MM.1S (cell line): Measurements from ENCODE around the gene NFKB1.

ENCODE experiments used
- DNase-seq: peaks from one replicate; pipeline ENCODE4 v3.0.0-alpha.2; 2015
- H2AFZ ChIP-seq: fragments of 300-600 bp; sonication (generic); 2 replicates; pipeline ENCODE4 v1.6.0; 2016; ENCODE audit warnings: antibody characterized with exemption, low read length
- H3F3A ChIP-seq: fragments of 300-600 bp; sonication (generic); 2 replicates; pipeline ENCODE4 v1.6.1; 2016; ENCODE audit warnings: mild to moderate bottlenecking, antibody characterized with exemption, low read length, moderate library complexity, mixed read lengths; ENCODE audit not compliant: insufficient read depth
- H3K27ac ChIP-seq: fragments of 300-600 bp; sonication (generic); 2 replicates; pipeline ENCODE4 v1.5.1; 2016; ENCODE audit warnings: mild to moderate bottlenecking, low read length
- H3K27me3 ChIP-seq: fragments of 300-600 bp; sonication (generic); replicated peaks from 2 replicates; pipeline ENCODE4 v1.6.0; 2016; ENCODE audit warnings: low read length; ENCODE audit not compliant: insufficient read depth
- H3K36me3 ChIP-seq: fragments of 300-600 bp; sonication (generic); replicated peaks from 2 replicates; pipeline ENCODE4 v1.6.1; 2016; ENCODE audit warnings: mild to moderate bottlenecking, low read length, mixed read lengths; ENCODE audit not compliant: insufficient read depth
- H3K4me1 ChIP-seq: fragments of 300-600 bp; sonication (generic); 2 replicates; pipeline ENCODE4 v1.6.1; 2016; ENCODE audit warnings: low read length, mixed read lengths
- H3K4me2 ChIP-seq: fragments of 300-600 bp; sonication (generic); 2 replicates; pipeline ENCODE4 v1.6.0; 2016; ENCODE audit warnings: low read depth, low read length
- H3K4me3 ChIP-seq: fragments of 300-600 bp; sonication (generic); 2 replicates; pipeline ENCODE4 v1.5.1; 2016; ENCODE audit warnings: low read length, mixed read lengths
- H3K79me2 ChIP-seq: fragments of 300-600 bp; sonication (generic); 2 replicates; pipeline ENCODE4 v1.6.1; 2016; ENCODE audit warnings: mixed run types, low read length, mixed read lengths
- H3K9ac ChIP-seq: fragments of 300-600 bp; sonication (generic); 2 replicates; pipeline ENCODE4 v1.6.1; 2016; ENCODE audit warnings: low read length, mixed read lengths
- H3K9me2 ChIP-seq: fragments of 300-600 bp; sonication (generic); replicated peaks from 2 replicates; pipeline ENCODE4 v1.6.1; 2016; ENCODE audit warnings: mild to moderate bottlenecking, low read length, mixed read lengths; ENCODE audit not compliant: insufficient read depth
- H3K9me3 ChIP-seq: fragments of 300-600 bp; sonication (generic); replicated peaks from 2 replicates; pipeline ENCODE4 v1.6.1; 2016; ENCODE audit warnings: mild to moderate bottlenecking, low read length, mixed read lengths; ENCODE audit not compliant: insufficient read depth
- H4K20me1 ChIP-seq: fragments of 300-600 bp; sonication (generic); 2 replicates; pipeline ENCODE4 v1.6.1; 2016; ENCODE audit warnings: mild to moderate bottlenecking, low read length, moderate library complexity, mixed read lengths; ENCODE audit not compliant: insufficient read depth
- EZH2 ChIP-seq: fragments of 300-600 bp; sonication (generic); optimal IDR thresholded peaks from 2 replicates; pipeline ENCODE3; 2017; ENCODE audit warnings: low read depth, mild to moderate bottlenecking, antibody characterized with exemption, low read length, mixed read lengths
- EZH2phosphoT487 ChIP-seq: fragments of 300-600 bp; sonication (generic); IDR thresholded peaks from 2 replicates; pipeline ENCODE4 v1.6.1; 2018; ENCODE audit warnings: antibody characterized with exemption, low read length
- TF ChIP-seq, protein P1 (sequence below): fragments of 300-600 bp; sonication (generic); IDR thresholded peaks from 2 replicates; pipeline ENCODE4 v1.5.1; 2016; ENCODE audit warnings: antibody characterized with exemption, low read length, mixed read lengths

Gene NFKB1

DNA sequence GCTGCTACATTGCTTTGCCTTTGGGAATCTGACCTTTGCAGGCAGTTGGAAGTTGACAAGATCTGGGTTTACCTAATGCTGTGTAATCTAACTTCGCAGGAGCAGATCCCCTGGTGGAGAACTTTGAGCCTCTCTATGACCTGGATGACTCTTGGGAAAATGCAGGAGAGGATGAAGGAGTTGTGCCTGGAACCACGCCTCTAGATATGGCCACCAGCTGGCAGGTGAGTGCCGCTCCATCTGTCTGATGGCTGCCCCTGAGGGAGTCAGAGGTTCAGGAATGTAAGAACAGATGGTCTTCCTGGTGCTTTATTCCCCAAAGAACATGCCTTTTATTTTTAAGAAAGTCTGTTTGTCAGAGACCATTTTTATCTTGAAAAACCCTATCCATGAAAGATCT is 109.3 kb downstream of the NFKB1 start:
- Histone ChIP-seq H3K4me3 (no peak overlapping the region), H3K79me2 (peaks cover 14% of the 10 kb centered on the region), H3K9me3 (no peaks in the 10 kb centered on the region), H3K9ac (no peak overlapping the region), H3K4me2 (no peak overlapping the region), H3K4me1 (peaks cover 44% of the 10 kb centered on the region), H3K27me3 (no peaks in the 10 kb centered on the region), H3K36me3 (peaks cover 11% of the 10 kb centered on the region; the same call in 1 of the 2 replicates), H3K9me2 (no peaks in the 10 kb centered on the region), H3F3A (peaks cover 40% of the 10 kb centered on the region), H4K20me1 (no peaks in the 10 kb centered on the region), H3K27ac (no peak overlapping the region), H2AFZ (no peak overlapping the region)
- TF ChIP-seq, protein P1, sequence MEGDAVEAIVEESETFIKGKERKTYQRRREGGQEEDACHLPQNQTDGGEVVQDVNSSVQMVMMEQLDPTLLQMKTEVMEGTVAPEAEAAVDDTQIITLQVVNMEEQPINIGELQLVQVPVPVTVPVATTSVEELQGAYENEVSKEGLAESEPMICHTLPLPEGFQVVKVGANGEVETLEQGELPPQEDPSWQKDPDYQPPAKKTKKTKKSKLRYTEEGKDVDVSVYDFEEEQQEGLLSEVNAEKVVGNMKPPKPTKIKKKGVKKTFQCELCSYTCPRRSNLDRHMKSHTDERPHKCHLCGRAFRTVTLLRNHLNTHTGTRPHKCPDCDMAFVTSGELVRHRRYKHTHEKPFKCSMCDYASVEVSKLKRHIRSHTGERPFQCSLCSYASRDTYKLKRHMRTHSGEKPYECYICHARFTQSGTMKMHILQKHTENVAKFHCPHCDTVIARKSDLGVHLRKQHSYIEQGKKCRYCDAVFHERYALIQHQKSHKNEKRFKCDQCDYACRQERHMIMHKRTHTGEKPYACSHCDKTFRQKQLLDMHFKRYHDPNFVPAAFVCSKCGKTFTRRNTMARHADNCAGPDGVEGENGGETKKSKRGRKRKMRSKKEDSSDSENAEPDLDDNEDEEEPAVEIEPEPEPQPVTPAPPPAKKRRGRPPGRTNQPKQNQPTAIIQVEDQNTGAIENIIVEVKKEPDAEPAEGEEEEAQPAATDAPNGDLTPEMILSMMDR, result no peak
- TF ChIP-seq EZH2phosphoT487 (no peak), EZH2 (no peak)
- DNase-seq, result no peak

- Histone ChIP-seq H4K20me1 (no peaks in the 10 kb centered on the region), H3K9ac (peak overlapping the region; percentile 73), H3K4me2 (peak overlapping the region; percentile 56), H3K9me2 (no peaks in the 10 kb centered on the region), H3K36me3 (peaks cover 11% of the 10 kb centered on the region; the same call in 1 of the 2 replicates), H3K27me3 (no peaks in the 10 kb centered on the region), H3K27ac (peak overlapping the region; percentile 96), H3K4me3 (peak overlapping the region; percentile 9; the same call in 1 of the 2 replicates), H3F3A (peaks cover 55% of the 10 kb centered on the region), H2AFZ (peak overlapping the region; percentile 46; the same call in 1 of the 2 replicates), H3K9me3 (no peaks in the 10 kb centered on the region), H3K4me1 (peaks cover 58% of the 10 kb centered on the region), H3K79me2 (peaks cover 14% of the 10 kb centered on the region)
- no peak for DNase-seq
- TF ChIP-seq, protein P1, result no peak
- no peak for TF ChIP-seq EZH2phosphoT487
- TF ChIP-seq EZH2, result no peak
These were observed 111.1 kb downstream of the NFKB1 start for GRCh38 chr4:102612210-102612609.

- DNase-seq, result peak; percentile 81
- no peaks in the 10 kb centered on the region for H3K27me3 ChIP-seq
- H3K27ac ChIP-seq, result peak overlapping the region; percentile 96
- H3K79me2 ChIP-seq, result peaks cover 14% of the 10 kb centered on the region
- peak overlapping the region; percentile 56 for H3K4me2 ChIP-seq
- TF ChIP-seq EZH2phosphoT487 (no peak), EZH2 (no peak)
- H3K4me3 ChIP-seq, result peak overlapping the region; percentile 9; the same call in 1 of the 2 replicates
- peaks cover 61% of the 10 kb centered on the region for H3K4me1 ChIP-seq
- peaks cover 55% of the 10 kb centered on the region for H3F3A ChIP-seq
- H3K9ac ChIP-seq, result peak overlapping the region; percentile 73
- H3K9me2 ChIP-seq, result no peaks in the 10 kb centered on the region
- no peaks in the 10 kb centered on the region for H4K20me1 ChIP-seq
- H3K36me3 ChIP-seq, result peaks cover 7% of the 10 kb centered on the region; the same call in 1 of the 2 replicates
- H2AFZ ChIP-seq, result peak overlapping the region; percentile 46
- no peaks in the 10 kb centered on the region for H3K9me3 ChIP-seq
These were observed 111.7 kb downstream of the NFKB1 start for GRCh38 chr4:102612824-102613366.

- no peaks in the 10 kb centered on the region for H3K9me3 ChIP-seq
- no peaks in the 10 kb centered on the region for H3K9me2 ChIP-seq
- peaks cover under 1% of the 10 kb centered on the region; the same call in 1 of the 2 replicates for H3K36me3 ChIP-seq
- H3K27me3 ChIP-seq, result no peaks in the 10 kb centered on the region
- peak overlapping the region; percentile 96 for H3K27ac ChIP-seq
- H4K20me1 ChIP-seq, result no peaks in the 10 kb centered on the region
- H2AFZ ChIP-seq, result no peak overlapping the region
- TF ChIP-seq EZH2phosphoT487, result no peak
- no peak for TF ChIP-seq EZH2
- TF ChIP-seq, protein P1, result no peak
- peak overlapping the region; percentile 84 for H3K4me2 ChIP-seq
- peaks cover 76% of the 10 kb centered on the region for H3K4me1 ChIP-seq
- H3K79me2 ChIP-seq, result peaks cover 12% of the 10 kb centered on the region
- no peak overlapping the region for H3K4me3 ChIP-seq
- H3F3A ChIP-seq, result peaks cover 72% of the 10 kb centered on the region
- peak overlapping the region; percentile 86; the same call in 1 of the 2 replicates for H3K9ac ChIP-seq
- DNase-seq, result no peak
These were observed 113.6 kb downstream of the NFKB1 start for GRCh38 chr4:102614801-102615200.
